HG03097 (cell line): ENCODE data around the gene FIG4.
"Not testable (repeated sequence)": the region's sequence is repeated elsewhere in the genome, so short reads cannot be mapped to it uniquely, and the experiment has no call there.

ENCODE experiments used
- ATAC-seq: cut with Tn5 transposase; IDR thresholded peaks from one replicate; pipeline ENCODE4 v1.9.1; 2021; ENCODE audit not compliant: unreplicated experiment, low FRiP score

The FIG4 gene

GRCh38 chr6:109701774-109702173 is 10.7 kb downstream of the FIG4 start:
- no peak for ATAC-seq

DNA sequence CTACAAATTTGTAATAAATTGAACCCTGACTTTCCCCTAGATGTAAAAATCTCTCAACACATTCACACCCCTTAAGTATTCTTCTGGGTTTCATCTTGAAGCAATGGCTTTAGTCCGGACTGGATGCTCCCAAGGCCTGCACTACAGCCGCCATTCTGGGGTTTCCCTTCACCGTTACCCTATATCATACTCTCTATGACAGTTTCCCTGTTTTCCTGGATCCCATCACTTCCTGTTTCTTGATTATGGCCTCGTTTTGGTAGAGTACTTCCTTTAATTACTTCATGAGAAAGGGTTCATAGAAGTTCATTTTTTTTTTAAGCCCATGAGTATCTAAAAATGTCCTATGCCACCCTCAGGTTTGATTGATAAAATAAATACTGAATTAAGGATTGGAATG is 11.7 kb downstream of the FIG4 start:
- no peak for ATAC-seq

- peak; percentile 83 for ATAC-seq
These were observed 14.2 kb downstream of the FIG4 start for GRCh38 chr6:109705258-109705657.

DNA sequence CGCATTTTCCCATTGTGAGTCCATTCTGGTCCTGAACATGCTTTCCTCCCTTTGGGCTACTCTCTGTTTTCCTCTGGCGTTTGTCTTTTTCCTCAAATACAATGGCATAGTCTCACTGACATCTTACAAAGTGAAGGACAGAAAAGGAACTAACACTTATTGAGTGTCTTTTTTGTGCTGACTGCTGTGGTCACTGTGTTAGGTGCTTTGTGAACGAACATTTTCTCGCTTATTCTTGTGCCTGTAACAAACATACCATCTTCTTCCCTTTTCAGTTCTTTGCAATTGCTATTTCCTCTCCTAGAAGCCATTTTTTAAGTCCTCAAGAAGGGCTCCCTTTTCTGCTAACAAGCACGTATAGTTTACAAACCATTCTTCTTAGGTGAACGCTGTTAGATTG is 15.4 kb downstream of the FIG4 start:
- ATAC-seq = no peak

DNA sequence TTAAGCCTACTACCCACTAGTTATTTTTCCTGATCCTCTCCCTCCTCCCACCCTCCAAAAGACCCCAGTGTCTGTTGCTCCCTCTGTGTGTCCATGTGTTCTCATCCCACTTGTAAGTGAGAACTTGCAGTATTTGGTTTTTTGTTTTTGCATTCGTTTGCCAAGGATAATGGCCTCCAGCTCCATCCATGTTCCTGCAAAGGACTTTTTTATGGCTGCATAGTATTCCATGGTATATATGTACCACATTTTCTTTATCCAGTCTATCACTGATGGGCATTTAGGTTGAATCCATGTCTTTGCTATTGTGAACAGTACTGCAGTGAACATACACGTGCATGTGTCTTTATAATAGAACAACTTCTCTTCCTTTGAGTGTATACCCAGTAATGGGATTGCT is 17.0 kb downstream of the FIG4 start:
- ATAC-seq = not testable (repeated sequence)

- no peak for ATAC-seq
These were observed 22.0 kb downstream of the FIG4 start for GRCh38 chr6:109713097-109713496.

DNA sequence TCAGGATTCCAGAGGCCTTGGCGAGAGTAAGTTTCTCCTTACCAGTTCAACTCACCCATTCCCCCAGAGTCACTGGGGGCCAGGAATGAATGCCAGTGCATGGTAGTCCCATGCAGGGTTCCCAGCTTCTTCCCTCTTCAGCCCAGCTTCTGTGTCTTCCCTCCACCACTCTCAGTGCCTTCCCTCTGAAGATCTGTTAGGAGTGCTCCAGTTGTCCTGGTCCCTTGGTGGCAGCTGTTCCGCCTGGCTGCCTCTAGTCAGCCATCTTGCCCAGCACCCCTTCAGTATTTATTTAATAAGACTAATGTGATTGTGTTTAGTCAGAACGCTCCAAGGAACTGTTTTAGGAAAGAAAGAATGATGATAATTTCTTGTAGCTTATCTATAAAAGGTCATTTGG is 23.1 kb downstream of the FIG4 start:
- no peak for ATAC-seq

GRCh38 chr6:109714611-109715010 is 23.5 kb downstream of the FIG4 start:
- ATAC-seq = no peak

- no peak for ATAC-seq
These were observed 24.5 kb downstream of the FIG4 start for GRCh38 chr6:109715616-109716015.

GRCh38 chr6:109717971-109718370 is 26.9 kb downstream of the FIG4 start:
- ATAC-seq = no peak

DNA sequence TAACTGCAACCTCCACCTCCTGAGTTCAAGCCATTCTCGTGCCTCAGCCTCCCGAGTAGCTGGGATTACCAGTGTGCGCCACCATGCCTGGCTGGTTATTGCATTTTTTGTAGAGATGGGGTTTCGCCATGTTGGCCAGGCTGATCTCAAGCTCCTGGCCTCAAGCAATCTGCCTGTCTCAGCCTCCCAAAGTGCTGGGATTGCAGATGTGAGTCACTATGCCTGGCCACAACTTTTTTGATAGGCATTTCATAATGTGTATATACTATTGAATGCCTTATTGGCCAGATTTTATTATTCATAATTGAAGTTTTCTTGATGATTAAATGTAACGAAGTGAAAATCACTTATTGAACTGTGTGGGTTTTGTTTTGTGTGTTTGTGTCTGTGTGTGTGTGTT is 27.9 kb downstream of the FIG4 start:
- no peak for ATAC-seq

DNA sequence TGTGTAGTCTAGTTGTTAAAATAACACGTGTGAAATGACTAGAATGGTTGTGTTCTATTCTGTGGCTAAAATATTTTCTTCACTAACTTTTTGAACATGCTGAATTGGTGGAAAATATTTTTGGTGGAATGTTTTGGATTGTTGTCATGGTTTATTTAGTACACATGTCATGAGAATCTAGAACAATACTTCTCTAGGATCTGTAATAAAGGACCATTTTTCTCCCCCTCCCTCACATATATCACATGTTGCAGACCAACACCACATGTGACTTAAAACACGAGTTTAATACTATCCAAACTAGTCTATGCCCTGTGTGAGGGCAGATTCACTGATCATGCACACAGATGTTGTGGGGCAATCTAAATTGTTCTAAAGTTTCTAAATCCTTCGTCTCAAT is 29.2 kb downstream of the FIG4 start:
- ATAC-seq = no peak

DNA sequence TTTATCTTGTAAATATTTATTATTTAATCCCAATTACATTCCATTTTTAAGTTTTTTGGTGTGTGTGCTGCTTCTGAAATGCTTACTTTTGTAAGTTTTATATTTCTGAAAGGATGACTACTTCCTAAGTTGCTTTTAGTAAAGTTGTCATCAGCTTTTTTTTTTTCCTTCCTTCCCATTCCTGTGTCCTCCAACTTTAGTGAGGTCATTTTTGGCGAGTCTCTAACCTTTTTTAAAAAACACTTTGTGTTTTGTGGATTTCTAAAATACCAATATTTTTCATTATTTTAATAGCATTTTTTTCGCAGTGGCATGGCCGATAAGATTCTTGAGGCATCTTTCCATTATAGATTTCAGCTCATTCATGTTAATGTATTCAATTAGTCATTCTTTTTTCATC is 30.9 kb downstream of the FIG4 start:
- no peak for ATAC-seq

- ATAC-seq = no peak
These were observed 31.6 kb downstream of the FIG4 start for GRCh38 chr6:109722564-109723254.

- not testable (repeated sequence) for ATAC-seq
These were observed 34.2 kb downstream of the FIG4 start for GRCh38 chr6:109725250-109725649.

- no peak for ATAC-seq
These were observed 45.4 kb downstream of the FIG4 start for GRCh38 chr6:109736273-109737025.

- no peak for ATAC-seq
These were observed 47.2 kb downstream of the FIG4 start for GRCh38 chr6:109738255-109738654.

DNA sequence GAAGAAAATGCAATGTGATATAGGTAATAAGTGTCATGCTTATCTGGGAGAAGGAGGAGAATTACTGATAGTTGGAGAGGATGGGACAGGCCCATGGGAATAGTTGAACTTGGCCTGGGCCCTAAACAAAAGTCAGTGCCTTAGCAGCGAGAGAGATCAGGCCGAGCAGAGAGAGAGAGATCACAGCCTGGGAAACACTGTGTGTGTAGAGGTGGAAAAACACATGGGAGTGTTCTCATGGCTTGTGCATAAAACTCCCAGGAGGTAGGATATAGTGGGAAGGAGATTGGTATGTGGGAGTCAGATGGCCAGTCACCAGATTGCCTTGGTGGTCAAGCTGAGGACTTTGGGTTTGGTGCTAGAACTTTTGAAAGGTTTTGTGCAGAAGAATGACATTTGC is 47.6 kb downstream of the FIG4 start:
- ATAC-seq = no peak

- no peak for ATAC-seq
These were observed 48.6 kb downstream of the FIG4 start for GRCh38 chr6:109739686-109740085.

DNA sequence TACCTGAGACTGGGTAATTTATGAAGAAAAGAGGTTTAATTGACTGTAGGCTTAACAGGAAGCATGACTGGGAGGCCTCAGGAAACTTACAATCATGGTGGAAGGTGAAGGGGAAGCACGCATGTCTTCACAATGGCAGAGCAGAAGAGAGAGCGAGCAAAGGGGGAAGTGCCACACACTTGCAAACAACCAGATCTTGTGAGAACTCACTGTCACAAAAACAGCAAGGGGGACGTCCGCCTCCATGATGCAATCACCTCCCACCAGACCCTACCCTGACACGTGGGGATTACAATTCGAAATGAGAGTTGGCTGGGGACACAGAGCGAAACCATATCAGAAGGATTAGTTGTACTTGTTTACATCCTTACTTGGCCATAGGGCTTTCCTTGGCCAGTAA is 49.7 kb downstream of the FIG4 start:
- ATAC-seq = no peak

DNA sequence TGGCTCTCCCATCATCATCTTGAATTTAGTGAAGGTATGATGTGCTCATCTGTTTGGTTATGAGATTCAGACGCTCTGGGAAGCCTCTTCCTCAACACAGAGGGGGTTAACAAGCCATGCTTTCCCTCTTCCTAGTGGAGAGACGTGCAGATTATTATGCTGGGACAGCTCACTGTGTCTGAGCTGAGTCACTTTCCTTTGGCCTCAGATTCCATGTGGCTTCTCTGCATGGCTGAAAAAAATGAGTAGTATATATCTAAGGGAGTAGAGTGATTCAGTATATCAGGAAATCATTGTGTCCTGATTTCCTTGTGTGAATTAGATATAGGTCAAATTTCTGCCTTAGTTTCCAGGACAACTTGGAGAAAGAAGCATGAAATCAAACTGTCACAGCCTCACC is 52.6 kb downstream of the FIG4 start:
- no peak for ATAC-seq

GRCh38 chr6:109744779-109745178 is 53.7 kb downstream of the FIG4 start:
- not testable (repeated sequence) for ATAC-seq
